ENCODE results near the gene TSPAN18. TPM values are rescaled to one million over a fixed set of nuclear protein-coding genes. Genes with fewer than 3 reads are reported as not detected.

TSPAN18 gene
- total and polyA plus RNA-seq, 7 donors: 5.2 to 21.7 (median 8.0) TPM

- Histone ChIP-seq H3K27ac (no peak overlapping the region), H3K4me3 (no peak overlapping the region), H3K9me3 (no peaks in the 10 kb centered on the region), H3K27me3 (ENCODE audit: insufficient read depth in 3 of 3, low read length in 2 of 3) (peaks cover 0 to 8% (median 0%) of the 10 kb centered on the region in 3 donors), H3K36me3 (ENCODE audit: insufficient read depth in 1 of 2, low read depth in 1 of 2) (no peaks in the 10 kb centered on the region), H3K4me1 (no peaks in the 10 kb centered on the region)
- ATAC-seq (peak; percentile 62 to 85 (median 65)), DNase-seq (peak; percentile 65 to 86)
- intact Hi-C loops (cut with DNase I): loop anchor here (2.0 kb wide), 2 partner anchors 176 to 178 kb away; no protein-coding TSS in a partner anchor
- TF ChIP-seq CTCF (IDR thresholded peaks at IDR 0.05): peak; percentile 89
- 18 to 20% (median 20%) methylated on average over 16 of the region's 16 CpGs for WGBS, 3 donors
Observed at GRCh38 chr11:44927174-44927661, 200.5 kb downstream of the TSPAN18 start.

GRCh38 chr11:44928144-44928543, 201.4 kb downstream of the TSPAN18 start:
- 84 to 86% (median 85%) methylated on average over 4 of the region's 4 CpGs for WGBS, 3 donors
- no peaks in the 10 kb centered on the region for H3K9me3 ChIP-seq
- DNase-seq (no peak), ATAC-seq (no peak)
- TF ChIP-seq CTCF (IDR thresholded peaks at IDR 0.05): no peak
- H3K27ac ChIP-seq: no peak overlapping the region
- no peak overlapping the region for H3K4me3 ChIP-seq
- H3K36me3 ChIP-seq (ENCODE audit: insufficient read depth in 1 of 2, low read depth in 1 of 2): no peaks in the 10 kb centered on the region
- intact Hi-C loops (cut with DNase I): no loop called here
- H3K4me1 ChIP-seq: no peaks in the 10 kb centered on the region
- H3K27me3 ChIP-seq (ENCODE audit: insufficient read depth in 3 of 3, low read length in 2 of 3): peaks cover 0 to 8% (median 0%) of the 10 kb centered on the region in 3 donors

- DNase-seq: no peak
- 78 to 88% (median 86%) methylated on average over 4 of the region's 4 CpGs for WGBS, 3 donors
Observed at GRCh38 chr11:44928816-44929215, 202.1 kb downstream of the TSPAN18 start.

GRCh38 chr11:44930588-44931302, 204.0 kb downstream of the TSPAN18 start:
- no peaks in the 10 kb centered on the region for H3K9me3 ChIP-seq
- 55 to 66% (median 57%) methylated on average over 13 of the region's 13 CpGs for whole genome bisulfite sequencing, 3 donors
- no peaks in the 10 kb centered on the region for H3K4me1 ChIP-seq
- TF ChIP-seq CTCF (IDR thresholded peaks at IDR 0.05): no peak
- H3K27me3 ChIP-seq (ENCODE audit: insufficient read depth in 3 of 3, low read length in 2 of 3): peaks cover 0 to 8% (median 0%) of the 10 kb centered on the region in 3 donors
- ATAC-seq: no peak
- H3K4me3 ChIP-seq: no peak overlapping the region
- H3K27ac ChIP-seq: no peak overlapping the region
- no peak for DNase-seq
- H3K36me3 ChIP-seq (ENCODE audit: insufficient read depth in 1 of 2, low read depth in 1 of 2): no peaks in the 10 kb centered on the region
- intact Hi-C loops (cut with DNase I): loop anchor here in 1 of 2 donors (10.0 kb wide), 1 partner anchor 404 kb away; no protein-coding TSS in a partner anchor

More at GRCh38 chr11:44928816-44929215, 202.1 kb downstream of the TSPAN18 start:
- H3K27ac ChIP-seq: no peak overlapping the region
- no peaks in the 10 kb centered on the region for H3K4me1 ChIP-seq
- H3K36me3 ChIP-seq (ENCODE audit: insufficient read depth in 1 of 2, low read depth in 1 of 2): no peaks in the 10 kb centered on the region
- no peak overlapping the region for H3K4me3 ChIP-seq
- H3K9me3 ChIP-seq: no peaks in the 10 kb centered on the region
- no peak for TF ChIP-seq CTCF (IDR thresholded peaks at IDR 0.05)
- no peak for ATAC-seq
- intact Hi-C loops (cut with DNase I): no loop called here
- H3K27me3 ChIP-seq (ENCODE audit: insufficient read depth in 3 of 3, low read length in 2 of 3): peaks cover 0 to 8% (median 0%) of the 10 kb centered on the region in 3 donors
